ENCODE data around the gene PIAS3.
"Not testable (repeated sequence)": the region's sequence is repeated elsewhere in the genome, so short reads cannot be mapped to it uniquely, and the experiment has no call there.

- not testable (repeated sequence) for TF ChIP-seq POLR2A, CTCF (IDR thresholded peaks at IDR 0.05)
Observed at GRCh38 chr1:145812977-145813810, 45.7 kb downstream of the PIAS3 start.

Data from uterus (tissue), 2 donors.